GM12801 (cell line): ENCODE data around the gene CCDC172.

Experiments
- CTCF ChIP-seq: IDR thresholded peaks from one replicate; pipeline ENCODE4 v1.5.1; 2011; ENCODE audit warnings: control low read depth; ENCODE audit not compliant: insufficient read length; ENCODE audit errors: extremely low read depth

The CCDC172 gene

DNA sequence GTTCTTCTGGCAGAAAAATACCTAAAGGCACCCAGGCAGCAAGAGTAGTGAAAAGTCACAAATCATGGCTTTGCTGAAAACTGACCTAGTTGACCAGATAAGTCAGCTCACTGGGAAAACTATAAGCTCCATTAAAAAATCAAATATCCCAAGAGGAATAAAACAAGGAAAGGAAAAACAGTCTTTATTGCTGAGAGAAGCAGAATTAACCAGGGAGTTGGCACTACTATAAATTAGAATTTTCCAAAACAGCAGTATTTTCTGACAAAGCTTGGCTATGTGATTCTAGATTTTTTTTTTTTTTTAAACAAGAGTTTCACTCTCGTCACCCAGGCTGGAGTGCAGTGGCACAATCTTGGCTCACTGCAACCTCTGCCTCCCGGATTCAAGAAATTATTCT, 12.6 kb downstream of the CCDC172 start:
- TF ChIP-seq CTCF: no peak

- no peak for TF ChIP-seq CTCF
Observed at GRCh38 chr10:116352125-116352524, 27.9 kb downstream of the CCDC172 start.

DNA sequence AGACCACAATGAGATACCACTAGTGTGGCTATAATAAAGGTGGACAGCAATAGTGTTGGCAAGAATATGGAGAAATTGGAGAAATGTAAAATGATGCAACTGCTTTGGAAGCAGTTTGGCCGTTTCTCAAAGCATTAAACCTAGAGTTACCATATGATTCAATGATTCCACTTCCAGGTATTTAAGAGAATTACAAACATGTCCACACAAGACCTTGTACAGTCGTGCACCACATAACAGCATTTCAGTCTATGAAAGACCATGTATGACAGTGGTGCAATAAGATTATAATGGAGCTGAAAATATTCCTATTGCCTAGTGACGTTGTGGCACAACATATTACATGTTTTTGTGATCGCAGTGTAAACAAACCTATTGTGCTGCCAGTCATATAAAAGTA, 29.6 kb downstream of the CCDC172 start:
- TF ChIP-seq CTCF: no peak

DNA sequence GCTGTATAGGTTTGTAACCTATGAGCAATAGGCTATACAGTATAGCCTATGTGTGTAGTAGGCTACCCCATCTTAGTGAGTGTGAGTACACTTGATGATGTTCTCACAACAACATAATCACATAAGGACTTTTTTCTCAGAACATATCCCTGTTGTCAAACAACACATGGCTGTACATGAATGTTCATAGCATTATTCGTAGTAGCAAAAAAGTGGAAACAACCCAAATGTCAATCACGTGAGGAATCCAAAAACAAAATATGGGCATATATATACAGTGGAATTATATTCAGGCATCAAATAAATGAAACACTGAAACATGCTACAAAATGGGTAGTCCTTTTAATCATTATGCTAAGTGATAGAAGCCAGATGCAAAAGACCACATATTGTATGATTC, 31.1 kb downstream of the CCDC172 start:
- TF ChIP-seq CTCF: no peak

DNA sequence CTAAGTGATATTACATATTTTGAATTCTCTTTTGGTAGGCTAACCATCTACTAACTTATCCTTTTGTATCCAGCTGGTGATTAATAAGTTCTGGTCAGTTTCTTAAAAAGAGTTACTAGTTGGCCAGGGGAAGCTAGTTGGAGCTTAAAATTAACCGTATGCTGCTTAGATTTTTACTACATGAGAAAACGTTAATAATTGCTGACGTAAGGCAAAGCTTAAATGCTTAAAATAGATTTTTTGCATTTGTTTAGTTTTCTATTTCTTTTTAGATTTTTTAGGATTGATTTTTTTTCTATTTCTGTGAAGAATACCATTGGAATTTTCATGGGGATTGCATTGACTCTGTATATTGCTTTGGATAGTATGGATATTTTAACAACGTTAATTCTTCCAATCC, 32.6 kb downstream of the CCDC172 start:
- TF ChIP-seq CTCF: no peak

- TF ChIP-seq CTCF: no peak
Observed at GRCh38 chr10:116364868-116365267, 40.6 kb downstream of the CCDC172 start.

- TF ChIP-seq CTCF: no peak
Observed at GRCh38 chr10:116371737-116372136, 47.5 kb downstream of the CCDC172 start.

- TF ChIP-seq CTCF: no peak
Observed at GRCh38 chr10:116382290-116382689, 58.0 kb downstream of the CCDC172 start.
